ENCODE measurements around the gene UBE2S.
A peak's percentile ranks its signal among the peaks of the same experiment; 100 is the strongest.
"Not testable (repeated sequence)": the region's sequence is repeated elsewhere in the genome, so short reads cannot be mapped to it uniquely, and the experiment has no call there.

Gene UBE2S

DNA sequence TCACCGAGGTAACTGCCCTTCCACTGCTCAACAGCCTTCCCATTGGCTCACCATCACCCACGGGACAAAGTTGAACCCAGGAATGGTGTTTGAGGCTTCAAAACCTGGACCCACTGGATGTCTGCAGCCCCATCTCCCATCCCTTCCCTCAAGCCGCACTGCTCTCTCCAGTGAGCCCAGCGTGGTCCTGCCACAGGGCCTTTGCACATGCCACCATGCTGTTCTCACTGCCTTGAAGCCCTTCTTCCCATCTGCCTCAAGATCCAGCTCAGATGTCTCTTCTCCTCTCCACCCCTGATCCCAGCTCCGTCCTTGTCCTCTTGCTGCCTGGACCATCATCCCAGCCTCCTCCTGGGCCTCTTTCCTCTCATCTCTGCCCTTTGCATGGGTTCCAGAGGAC is 31.5 kb upstream of the UBE2S start:
- FAIRE-seq = no peak

DNA sequence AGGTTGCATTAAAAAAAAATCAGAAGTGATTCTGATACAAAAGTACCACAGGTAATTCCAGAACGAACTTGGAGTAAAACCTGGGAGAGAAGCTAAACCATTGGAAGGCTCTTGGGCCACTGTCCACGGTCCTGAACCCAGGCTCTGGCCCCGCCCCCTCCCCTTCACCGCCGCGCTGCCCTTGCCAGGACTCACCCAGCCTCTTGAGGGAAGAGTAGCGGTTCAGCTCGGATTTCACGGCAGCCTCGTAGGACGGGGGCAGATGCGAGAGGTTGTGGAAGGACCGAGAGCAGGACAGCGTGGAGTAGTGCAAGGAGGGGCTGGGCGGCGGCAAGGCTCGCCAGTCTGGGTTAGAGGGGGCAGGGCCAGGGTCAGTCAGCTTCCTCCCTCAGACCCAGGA is 29.8 kb upstream of the UBE2S start:
- FAIRE-seq = no peak

GRCh38 chr19:55436847-55437246 is 29.3 kb upstream of the UBE2S start:
- no peak for FAIRE-seq

DNA sequence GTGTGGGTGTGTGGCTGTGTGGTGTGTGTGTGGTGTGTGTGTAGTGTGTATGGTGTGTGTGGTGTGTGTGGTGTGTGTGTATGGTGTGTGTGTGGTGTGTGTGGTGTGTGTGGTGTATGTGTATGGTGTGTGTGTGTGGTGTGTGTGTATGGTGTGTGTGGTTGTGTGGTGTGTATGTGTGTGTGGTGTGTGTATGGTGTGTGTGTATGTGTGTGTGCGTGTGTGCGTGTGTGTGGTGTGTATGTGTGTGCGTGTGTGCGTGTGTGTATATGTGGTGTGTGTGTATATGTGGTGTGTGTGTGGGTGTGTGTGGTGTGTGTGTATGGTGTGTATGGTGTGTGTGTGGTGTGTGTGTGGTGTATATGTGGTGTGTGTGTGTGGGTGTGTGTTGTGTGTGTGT is 27.4 kb upstream of the UBE2S start:
- no peak for FAIRE-seq

DNA sequence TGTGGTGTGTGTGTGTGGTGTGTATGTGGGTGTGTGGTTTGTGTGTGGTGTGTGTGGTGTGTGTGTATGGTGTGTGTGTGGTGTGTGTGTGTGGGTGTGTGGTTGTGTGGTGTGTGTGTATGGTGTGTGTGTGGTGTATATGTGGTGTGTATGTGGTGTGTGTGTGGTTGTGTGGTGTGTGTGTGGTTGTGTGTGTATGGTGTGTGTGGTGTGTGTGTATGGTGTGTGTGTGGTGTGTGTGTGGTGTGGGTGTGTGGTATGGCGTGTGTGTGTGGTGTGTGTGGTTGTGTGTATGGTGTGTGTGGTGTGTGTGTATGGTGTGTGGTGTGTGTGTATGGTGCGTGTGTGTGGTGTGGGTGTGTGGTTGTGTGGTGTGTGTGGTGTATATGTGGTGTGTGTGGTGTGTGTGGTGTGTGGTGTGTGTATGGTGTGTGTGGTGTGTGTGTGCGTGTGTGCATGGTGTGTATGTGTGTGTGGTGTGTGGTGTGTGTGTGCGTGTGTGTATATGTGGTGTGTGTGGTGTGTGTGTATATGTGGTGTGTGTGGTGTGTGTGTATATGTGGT is 26.9 kb upstream of the UBE2S start:
- no peak for FAIRE-seq

DNA sequence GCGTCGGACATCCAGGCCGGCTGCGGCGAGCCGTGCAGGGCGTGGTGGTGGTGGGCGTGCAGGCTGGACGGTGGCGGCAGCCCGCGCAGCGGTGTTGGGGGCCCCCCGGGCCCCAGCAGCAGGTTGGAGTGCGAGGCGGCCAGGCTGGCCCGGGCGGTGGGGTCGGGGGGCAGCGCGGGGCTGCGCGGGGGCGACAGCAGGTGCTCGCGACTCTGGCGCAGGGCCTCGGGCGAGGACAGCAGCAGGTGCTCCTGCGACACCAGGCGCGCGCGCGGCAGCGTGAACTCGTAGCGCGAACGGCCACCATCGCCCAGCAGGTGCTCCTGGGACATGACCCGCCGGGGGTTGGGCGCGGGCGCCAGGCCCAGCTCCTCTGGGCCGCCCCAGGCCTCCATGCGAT is 25.7 kb upstream of the UBE2S start:
- FAIRE-seq = no peak

DNA sequence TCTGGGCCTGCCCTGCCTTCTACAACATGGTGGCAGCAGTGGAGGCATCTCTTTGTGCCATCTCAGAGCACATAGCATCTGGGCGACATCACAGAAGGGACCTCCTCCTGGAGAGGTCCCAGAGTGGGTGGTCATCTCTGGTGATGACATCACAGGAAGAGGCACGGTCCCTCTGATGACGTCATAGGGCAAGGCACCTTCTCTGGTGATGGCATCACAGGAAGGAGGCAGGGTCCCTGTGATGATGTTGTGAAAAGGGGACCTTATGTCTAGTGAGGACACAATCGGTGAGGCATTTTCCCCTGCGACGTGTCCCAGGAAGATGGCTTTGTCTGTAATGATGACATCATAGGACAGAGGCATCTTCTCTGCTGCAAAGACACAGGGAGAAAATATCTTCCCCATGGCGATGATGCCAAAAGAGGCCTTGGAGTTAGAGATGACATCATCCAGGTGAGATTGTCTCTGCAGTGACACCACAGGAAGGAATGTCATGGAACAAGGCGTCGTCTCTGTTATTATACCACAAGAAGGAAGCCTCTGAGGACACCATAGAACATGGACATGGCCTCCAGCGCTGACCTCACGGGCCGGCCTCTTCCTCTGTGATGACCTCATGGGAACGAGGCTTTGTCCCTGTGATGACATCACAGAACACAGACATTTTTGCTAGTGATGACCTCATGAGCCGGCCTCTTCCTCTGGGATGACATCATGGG is 24.8 kb upstream of the UBE2S start:
- FAIRE-seq = no peak

GRCh38 chr19:55431183-55431582 is 23.6 kb upstream of the UBE2S start:
- no peak for FAIRE-seq

DNA sequence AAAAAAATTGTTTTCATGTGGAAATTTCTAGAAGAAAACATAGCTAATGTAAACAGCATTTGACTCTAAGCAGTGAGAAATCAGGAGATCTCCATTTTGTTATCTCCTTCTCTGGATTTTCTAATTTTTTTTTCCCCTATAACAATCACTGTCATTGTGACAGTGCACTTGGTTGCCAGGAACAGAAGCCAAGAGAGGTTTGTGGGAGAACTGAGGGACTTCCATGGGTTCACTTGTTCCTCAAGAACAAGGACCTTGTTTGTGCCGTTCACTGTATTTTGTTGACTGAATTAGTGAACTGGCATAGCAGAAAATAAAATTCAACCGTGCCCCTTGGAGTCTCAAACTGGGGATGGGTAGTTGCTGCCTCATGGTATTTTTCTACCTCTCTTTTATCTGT is 18.5 kb upstream of the UBE2S start:
- no peak for FAIRE-seq

GRCh38 chr19:55424518-55424917 is 16.9 kb upstream of the UBE2S start:
- no peak for FAIRE-seq

- no peak for FAIRE-seq
Measured at GRCh38 chr19:55423225-55424005, 15.8 kb upstream of the UBE2S start.

- FAIRE-seq = not testable (repeated sequence)
Measured at GRCh38 chr19:55421281-55421680, 13.7 kb upstream of the UBE2S start.

DNA sequence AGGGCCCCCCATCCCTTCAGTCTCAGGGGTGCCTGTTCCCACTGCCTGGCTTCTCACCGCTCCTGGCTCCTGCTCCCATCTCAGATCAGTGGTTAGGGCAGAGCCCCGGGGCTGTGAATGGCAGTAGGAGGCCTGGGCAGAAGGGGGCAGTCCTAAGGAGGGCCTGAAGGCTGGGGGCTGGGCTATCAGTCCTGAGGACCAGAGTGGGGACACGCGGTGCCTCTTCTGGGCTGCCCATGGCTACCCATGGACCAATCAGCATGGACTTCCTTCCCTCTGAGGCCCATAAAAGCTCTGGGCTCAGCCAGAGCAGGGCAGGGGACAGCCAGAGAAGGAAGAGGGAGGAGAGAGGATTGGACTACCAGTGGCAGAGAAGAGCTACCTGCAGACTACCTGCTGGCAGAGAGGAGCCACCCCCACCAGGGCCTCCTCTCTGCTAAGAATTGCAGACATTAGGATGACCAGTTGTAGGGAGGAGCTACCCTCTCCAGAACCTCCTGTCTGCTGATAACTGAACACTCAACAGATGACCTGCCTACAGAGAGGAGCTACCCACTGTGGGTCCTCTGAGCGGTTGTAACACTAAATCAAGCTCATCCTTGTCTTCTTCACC is 12.1 kb upstream of the UBE2S start:
- FAIRE-seq = no peak

- no peak for FAIRE-seq
Measured at GRCh38 chr19:55419103-55419502, 11.5 kb upstream of the UBE2S start.

DNA sequence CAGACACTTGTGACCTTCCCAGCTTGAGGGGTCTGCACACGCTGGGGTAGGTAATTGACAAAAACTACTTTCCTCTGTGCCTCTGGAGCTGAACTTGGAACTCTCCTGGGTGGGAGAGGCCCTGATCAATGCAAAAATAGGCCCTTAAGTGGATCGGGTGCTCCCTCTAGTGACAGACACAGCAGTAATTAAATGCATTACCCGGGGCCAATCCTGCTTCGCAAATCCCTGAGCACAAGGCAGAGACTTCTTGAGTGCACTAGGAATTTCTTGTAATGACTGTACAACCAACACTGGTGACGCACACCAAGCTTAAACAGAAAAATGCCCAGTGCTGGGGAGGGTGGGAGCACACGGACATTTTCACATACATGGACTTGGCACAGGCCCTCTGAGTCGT is 10.6 kb upstream of the UBE2S start:
- no peak for FAIRE-seq

GRCh38 chr19:55410168-55410567 is 2.6 kb upstream of the UBE2S start:
- FAIRE-seq = no peak

DNA sequence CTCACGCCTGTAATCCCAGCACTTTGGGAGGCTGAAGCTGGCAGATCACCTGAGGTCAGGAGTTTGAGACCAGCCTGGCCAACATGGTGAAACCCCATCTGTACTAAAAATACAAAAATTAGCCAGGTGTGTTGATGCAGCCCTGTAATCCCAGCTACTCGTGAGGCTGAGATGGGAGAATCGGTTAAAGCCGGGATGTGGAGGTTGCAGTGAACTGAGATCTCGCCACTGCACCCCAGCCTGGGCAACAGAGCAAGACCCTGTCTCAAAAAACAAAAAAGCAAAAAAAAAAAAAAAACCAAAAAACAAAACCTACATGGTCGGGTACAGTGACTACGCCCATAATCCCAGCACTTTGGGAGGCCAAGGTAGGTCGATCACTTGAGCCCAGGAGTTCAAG is 1.6 kb upstream of the UBE2S start:
- FAIRE-seq = not testable (repeated sequence)

DNA sequence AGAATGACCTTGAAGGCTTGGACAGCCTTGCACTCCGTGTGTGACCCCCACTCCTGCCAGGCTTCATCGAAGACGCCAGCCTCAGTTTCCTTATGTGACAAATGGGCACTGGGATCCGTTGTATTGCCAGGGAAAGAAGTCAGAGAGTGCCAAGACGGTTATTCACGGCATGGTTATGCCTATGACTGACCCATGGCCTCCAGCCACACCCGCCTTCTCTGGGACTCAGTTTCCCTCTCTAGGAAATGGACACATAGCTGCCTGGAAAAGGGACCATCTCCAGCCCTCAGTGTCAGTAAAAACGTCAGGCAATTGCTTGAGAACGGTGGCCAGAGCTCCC is 915 bp upstream of the UBE2S start:
- FAIRE-seq = no peak

DNA sequence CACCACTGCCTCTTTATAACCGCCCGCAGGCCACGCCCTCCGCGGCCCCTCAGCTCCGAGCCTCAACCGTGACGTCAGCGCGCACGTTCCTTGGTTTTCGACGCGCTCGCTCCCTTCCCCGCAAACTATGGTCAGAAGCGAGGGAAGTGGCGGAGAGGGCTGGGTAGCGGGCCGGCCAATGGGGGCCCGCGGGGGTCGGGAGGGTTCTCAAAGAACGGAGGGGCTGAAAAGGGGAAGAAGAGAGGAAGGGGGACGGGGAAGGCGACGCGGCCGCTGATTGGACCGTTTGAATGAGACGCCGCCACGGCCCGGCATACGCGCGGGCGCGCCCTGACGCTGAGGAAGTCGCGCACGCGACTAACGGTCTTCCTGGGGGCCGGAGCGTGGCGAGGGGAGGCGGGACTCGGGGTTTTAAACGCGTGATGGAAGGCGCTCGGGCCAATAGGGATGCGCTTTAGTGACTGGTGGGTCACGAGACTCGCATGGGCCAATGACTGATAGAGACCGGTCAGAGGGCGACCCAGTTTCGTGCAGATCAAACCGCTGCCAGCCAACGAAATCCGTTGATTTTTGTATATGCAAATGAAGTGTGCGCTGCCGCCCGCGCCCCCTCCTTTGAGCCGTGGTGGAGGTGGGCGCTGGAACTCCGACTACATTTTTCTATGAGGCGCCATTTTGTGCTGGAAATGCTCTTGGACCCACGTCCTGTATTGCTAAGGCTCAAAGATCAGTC is 378 bp upstream of the UBE2S start:
- FAIRE-seq = peak; percentile 5

DNA sequence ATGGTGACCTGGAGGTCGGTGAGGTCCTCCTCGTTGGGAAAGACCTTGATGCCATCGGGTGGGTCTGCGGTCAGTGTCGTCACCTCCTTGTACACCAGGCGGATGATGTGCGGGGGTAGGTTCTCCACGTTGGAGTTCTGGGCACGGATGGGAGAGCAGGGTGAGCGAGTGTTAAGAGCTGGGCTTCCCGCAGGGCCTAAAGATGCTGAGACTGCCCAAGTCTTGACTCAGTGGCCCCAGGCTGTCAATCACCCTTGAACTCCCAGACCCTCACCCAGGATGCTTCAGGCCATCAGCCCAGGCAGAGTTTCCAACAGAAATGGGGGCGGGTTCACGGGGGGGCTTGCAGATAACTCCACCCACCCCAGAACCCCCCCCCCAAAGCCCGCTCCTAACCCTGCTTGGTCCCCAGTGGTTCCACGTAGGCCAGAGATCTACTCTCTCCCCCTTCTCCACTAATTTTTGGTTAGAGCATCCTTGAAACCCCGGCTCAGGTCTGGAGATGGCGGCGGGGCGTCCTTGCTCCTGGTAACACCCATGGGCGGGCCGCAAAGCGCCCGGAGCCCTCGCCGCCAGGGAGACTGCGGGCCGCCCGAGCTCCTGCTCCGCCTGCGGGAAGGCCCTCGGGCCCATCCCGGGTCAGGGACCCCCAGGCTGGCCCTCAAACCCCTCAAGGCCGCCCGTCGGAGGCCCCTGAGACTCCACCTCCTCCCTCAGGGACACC is 600 bp downstream of the UBE2S start:
- no peak for FAIRE-seq

DNA sequence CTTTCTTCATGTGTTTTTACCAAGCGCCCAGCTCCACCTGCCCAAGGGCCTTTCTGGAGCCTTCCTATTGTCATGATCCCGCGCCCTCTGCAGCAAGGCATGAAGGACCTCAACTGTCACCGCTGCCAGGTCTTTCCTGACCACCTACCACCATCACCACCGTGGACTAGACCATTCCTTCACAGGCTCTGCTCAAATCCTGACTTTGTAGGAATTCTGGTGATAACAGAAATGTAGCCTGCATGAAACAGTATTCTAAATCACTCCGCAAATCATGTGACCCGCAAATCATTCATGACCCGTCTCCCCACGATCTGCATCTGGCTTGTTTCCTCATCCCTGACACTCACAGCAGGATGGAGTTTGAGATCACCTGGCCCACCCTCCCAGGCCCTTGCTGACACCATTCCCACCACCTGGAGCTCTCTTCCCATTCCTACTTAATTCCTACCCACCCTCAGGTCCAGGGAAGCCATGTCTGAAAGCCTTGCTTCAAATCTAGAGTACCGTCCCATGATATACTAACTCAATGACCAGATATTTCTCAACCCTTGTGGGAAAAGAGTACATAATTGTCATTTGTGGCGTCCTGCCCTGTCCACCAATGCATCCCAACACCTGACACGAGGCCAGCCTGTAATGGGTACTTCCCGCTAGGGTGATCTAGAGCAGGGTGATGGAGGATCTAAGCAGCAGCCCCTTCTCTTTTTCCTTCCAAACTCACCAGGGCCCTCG is 1.3 kb downstream of the UBE2S start:
- no peak for FAIRE-seq

DNA sequence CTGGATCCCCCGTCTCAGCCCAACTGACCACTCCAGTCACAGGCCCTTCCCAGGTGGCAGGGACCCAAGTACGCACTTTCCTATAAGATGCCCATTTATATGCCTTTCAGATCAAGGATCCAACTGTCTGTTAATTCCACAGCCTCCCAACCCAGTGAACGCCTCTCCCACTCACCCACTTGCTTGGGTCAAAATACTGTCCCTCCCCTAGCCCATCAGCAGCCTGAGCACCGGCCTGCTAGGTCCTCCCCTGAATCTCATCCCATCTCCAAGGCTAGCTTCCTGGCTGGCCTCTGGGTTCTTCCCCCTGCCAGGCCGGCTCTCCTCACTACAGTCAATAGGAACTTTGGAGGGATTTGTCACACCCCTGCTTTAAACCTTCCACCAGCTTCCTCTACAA is 1.9 kb downstream of the UBE2S start:
- no peak for FAIRE-seq

Data from colon (tissue), 2 donors.